HFF-Myc (cell line): ENCODE measurements around the gene LYZ.

ENCODE experiments used
- DNase-seq: peaks from one replicate; pipeline ENCODE4 v3.0.0-alpha.2; 2011; ENCODE audit warnings: low read depth; ENCODE audit errors: extremely low read depth
- H3K4me3 ChIP-seq: replicated peaks from 2 replicates; pipeline ENCODE4 v1.5.1; 2011; ENCODE audit warnings: low read depth, mild to moderate bottlenecking, control low read depth, low read length
- CTCF ChIP-seq: IDR thresholded peaks from 2 replicates; pipeline ENCODE4 v1.5.1; 2012; ENCODE audit warnings: mild to moderate bottlenecking, low read depth, low read length, control low read depth; ENCODE audit errors: missing control alignments

LYZ gene

GRCh38 chr12:69345742-69346141 is 2.4 kb upstream of the LYZ start:
- no peak for DNase-seq
- TF ChIP-seq CTCF = no peak
- no peak overlapping the region for H3K4me3 ChIP-seq

GRCh38 chr12:69350002-69350626 is 1.9 kb downstream of the LYZ start:
- no peak for TF ChIP-seq CTCF
- no peak overlapping the region for H3K4me3 ChIP-seq
- no peak for DNase-seq

GRCh38 chr12:69350777-69351176 is 2.6 kb downstream of the LYZ start:
- no peak overlapping the region for H3K4me3 ChIP-seq
- no peak for TF ChIP-seq CTCF
- no peak for DNase-seq

- H3K4me3 ChIP-seq = no peak overlapping the region
- TF ChIP-seq CTCF = no peak
- no peak for DNase-seq
Observed at GRCh38 chr12:69351462-69352236, 3.5 kb downstream of the LYZ start.

- no peak overlapping the region for H3K4me3 ChIP-seq
- TF ChIP-seq CTCF = no peak
- no peak for DNase-seq
Observed at GRCh38 chr12:69352904-69353303, 4.7 kb downstream of the LYZ start.

- no peak overlapping the region for H3K4me3 ChIP-seq
- no peak for TF ChIP-seq CTCF
- no peak for DNase-seq
Observed at GRCh38 chr12:69354172-69354555, 6.0 kb downstream of the LYZ start.
